TTC549 (cell line): ENCODE measurements around the gene SNRNP27.
"Not testable (repeated sequence)": the region's sequence is repeated elsewhere in the genome, so short reads cannot be mapped to it uniquely, and the experiment has no call there.

Source experiments
- FAIRE-seq: peaks from 2 replicates; lab custom pipeline; 2012; peaks lifted over from hg19 to GRCh38; lab: Jason Lieb, UNC

Gene SNRNP27

GRCh38 chr2:69946351-69947324 is 52.9 kb downstream of the SNRNP27 start:
- no peak for FAIRE-seq

- no peak for FAIRE-seq
Measured at GRCh38 chr2:69947325-69947931, 53.7 kb downstream of the SNRNP27 start.

GRCh38 chr2:69948032-69948962 is 54.5 kb downstream of the SNRNP27 start:
- no peak for FAIRE-seq

GRCh38 chr2:69948963-69949645 is 55.3 kb downstream of the SNRNP27 start:
- no peak for FAIRE-seq

GRCh38 chr2:69950241-69950640 is 56.5 kb downstream of the SNRNP27 start:
- FAIRE-seq = no peak

- FAIRE-seq = not testable (repeated sequence)
Measured at GRCh38 chr2:69950671-69951070, 56.9 kb downstream of the SNRNP27 start.

- FAIRE-seq = no peak
Measured at GRCh38 chr2:69952336-69953115, 58.8 kb downstream of the SNRNP27 start.

- FAIRE-seq = no peak
Measured at GRCh38 chr2:69954084-69954483, 60.3 kb downstream of the SNRNP27 start.
